GM19025 (cell line): Measurements from ENCODE around the gene MBIP.

ENCODE experiments used
- ATAC-seq: cut with Tn5 transposase; IDR thresholded peaks from one replicate; pipeline ENCODE4 v1.9.1; 2021; ENCODE audit warnings: mild to moderate bottlenecking, low read depth, moderate library complexity; ENCODE audit not compliant: unreplicated experiment

MBIP gene

GRCh38 chr14:36315159-36315853, 5.1 kb downstream of the MBIP start:
- peak; percentile 75 for ATAC-seq

GRCh38 chr14:36313898-36314297, 6.5 kb downstream of the MBIP start:
- no peak for ATAC-seq

- ATAC-seq: no peak
Measured at GRCh38 chr14:36313206-36313605, 7.2 kb downstream of the MBIP start.

GRCh38 chr14:36306836-36307235, 13.6 kb downstream of the MBIP start:
- no peak for ATAC-seq

- no peak for ATAC-seq
Measured at GRCh38 chr14:36304895-36305294, 15.5 kb downstream of the MBIP start.

GRCh38 chr14:36303960-36304359, 16.5 kb downstream of the MBIP start:
- ATAC-seq: no peak

- ATAC-seq: no peak
Measured at GRCh38 chr14:36302823-36303222, 17.6 kb downstream of the MBIP start.

- ATAC-seq: no peak
Measured at GRCh38 chr14:36301159-36301558, 19.3 kb downstream of the MBIP start.

GRCh38 chr14:36300337-36300736, 20.1 kb downstream of the MBIP start:
- ATAC-seq: no peak

GRCh38 chr14:36295642-36296627, 24.5 kb downstream of the MBIP start:
- ATAC-seq: no peak

GRCh38 chr14:36294543-36294942, 25.9 kb downstream of the MBIP start:
- ATAC-seq: no peak

GRCh38 chr14:36293824-36294223, 26.6 kb downstream of the MBIP start:
- no peak for ATAC-seq

GRCh38 chr14:36289954-36290353, 30.5 kb downstream of the MBIP start:
- ATAC-seq: no peak

- no peak for ATAC-seq
Measured at GRCh38 chr14:36288496-36288895, 31.9 kb downstream of the MBIP start.

- no peak for ATAC-seq
Measured at GRCh38 chr14:36284971-36285595, 35.4 kb downstream of the MBIP start.

- ATAC-seq: no peak
Measured at GRCh38 chr14:36281309-36281708, 39.1 kb downstream of the MBIP start.

GRCh38 chr14:36279306-36280190, 40.9 kb downstream of the MBIP start:
- no peak for ATAC-seq

- no peak for ATAC-seq
Measured at GRCh38 chr14:36275741-36276140, 44.7 kb downstream of the MBIP start.

- peak; percentile 46 for ATAC-seq
Measured at GRCh38 chr14:36271939-36272907, 48.2 kb downstream of the MBIP start.
